ENCODE results near the gene AOC3. TPM values are rescaled to one million over a fixed set of nuclear protein-coding genes. Genes with fewer than 3 reads are reported as not detected.
"Not testable (repeated sequence)": the region's sequence is repeated elsewhere in the genome, so short reads cannot be mapped to it uniquely, and the experiment has no call there.

The AOC3 gene
- total and polyA plus RNA-seq, 3 experiments from 2014 or later: 1.0 to 1.3 TPM; not detected in 1

DNA sequence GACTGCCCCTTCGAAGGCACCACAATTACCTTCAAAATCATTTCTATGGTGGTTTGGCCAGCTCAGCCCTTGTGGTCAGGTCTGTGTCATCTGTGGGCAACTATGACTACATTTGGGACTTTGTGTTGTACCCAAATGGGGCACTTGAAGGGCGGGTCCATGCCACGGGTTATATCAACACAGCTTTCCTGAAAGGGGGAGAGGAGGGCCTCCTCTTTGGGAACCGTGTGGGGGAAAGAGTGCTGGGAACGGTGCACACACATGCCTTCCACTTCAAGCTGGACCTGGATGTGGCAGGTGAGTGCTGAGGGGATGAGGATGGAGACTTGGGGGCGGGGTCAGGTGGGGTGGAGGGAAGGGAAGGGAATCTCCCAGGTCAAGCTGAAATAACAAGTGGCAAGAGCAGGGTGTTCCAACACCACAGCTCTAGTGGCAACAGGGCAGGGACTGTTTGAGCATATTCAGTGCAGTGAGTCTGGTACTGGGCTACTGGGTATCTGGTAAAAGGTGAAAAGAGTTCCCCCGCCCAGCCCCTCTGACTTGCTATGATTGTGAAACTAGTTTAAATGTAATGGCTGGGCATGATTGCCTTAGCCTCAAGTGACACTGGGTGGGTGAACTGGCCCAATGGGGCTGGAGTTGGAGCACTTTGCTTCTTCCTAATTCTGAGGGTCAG, 4.9 kb upstream of the AOC3 start:
- CTCF ChIA-PET: no interaction called here
- no peaks in the 10 kb centered on the region for H3K27me3 ChIP-seq (ENCODE audit: insufficient read depth, low read length, poor library complexity, severe bottlenecking)
- no peak overlapping the region for H3K4me3 ChIP-seq (ENCODE audit: low read length)

DNA sequence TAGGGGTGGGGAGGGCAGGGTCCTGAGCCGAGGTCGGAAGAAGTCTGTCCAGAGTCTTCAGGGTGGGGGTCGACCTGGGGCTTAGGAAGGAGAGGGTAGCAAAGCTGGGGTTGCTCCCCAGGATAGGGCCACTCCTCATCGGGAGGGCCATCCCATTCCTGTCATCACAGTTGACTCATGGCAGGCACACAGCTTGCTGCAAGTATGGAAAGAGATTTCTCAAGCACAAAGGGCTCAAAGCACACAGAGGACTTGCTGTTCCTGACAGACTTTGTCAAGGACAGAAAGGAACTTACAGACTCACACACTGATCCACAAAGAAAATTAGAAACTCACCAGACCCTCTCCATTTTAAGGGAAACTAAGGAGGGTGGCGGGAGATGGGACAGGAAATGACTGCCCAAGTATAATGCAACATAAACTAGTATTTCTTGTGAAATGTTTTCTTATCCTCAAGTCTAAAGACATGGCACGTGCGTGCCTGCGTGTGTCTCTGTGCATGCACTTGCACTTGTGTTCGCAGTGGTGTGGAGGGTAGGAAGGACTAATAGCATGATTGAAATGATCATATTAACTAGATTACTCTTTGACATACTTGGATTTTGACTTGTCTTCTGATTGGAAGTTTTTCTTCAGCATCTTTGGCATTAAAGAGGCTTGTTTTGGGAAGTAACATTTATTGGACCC, 4.3 kb upstream of the AOC3 start:
- Mint-ChIP-seq H3K9me3 (no peaks in the 10 kb centered on the region), H3K27ac (peak overlapping the region in 3 of 8 donors; percentile 29 to 64 (median 54)), H3K27me3 (peaks cover 0 to 2% of the 10 kb centered on the region in 2 donors), H3K4me1 (peaks cover 0 to 8% (median 6%) of the 10 kb centered on the region in 3 donors), H3K36me3 (peaks cover 0 to 46% (median 16%) of the 10 kb centered on the region in 3 donors), H3K4me3 (peak overlapping the region in 1 of 7 donors; percentile 40)
- H3K36me3 ChIP-seq (ENCODE audit: insufficient read depth, low read length): peaks cover 23% of the 10 kb centered on the region
- ChIA-PET CTCF (no interaction called here), POLR2A (no interaction called here)
- no peaks in the 10 kb centered on the region for H3K9me3 ChIP-seq (ENCODE audit: low read length)
- H3K27ac ChIP-seq (ENCODE audit: low read depth, low read length): no peak overlapping the region
- no peaks in the 10 kb centered on the region for H3K4me1 ChIP-seq (ENCODE audit: insufficient read depth, low read length)
- no peak overlapping the region for H3K4me3 ChIP-seq (ENCODE audit: low read length)
- no peaks in the 10 kb centered on the region for H3K27me3 ChIP-seq (ENCODE audit: insufficient read depth, low read length, poor library complexity, severe bottlenecking)
- no peak for DNase-seq

More for the DNA sequence above, 4.9 kb upstream of the AOC3 start:
- Histone ChIP-seq H3K4me1 (ENCODE audit: insufficient read depth, low read length) (no peaks in the 10 kb centered on the region), H3K36me3 (ENCODE audit: insufficient read depth, low read length) (peaks cover 29% of the 10 kb centered on the region), H3K9me3 (ENCODE audit: low read length) (no peaks in the 10 kb centered on the region), H3K27ac (ENCODE audit: low read depth, low read length) (no peak overlapping the region)
- Mint-ChIP-seq H3K36me3 (peaks cover 0 to 52% (median 17%) of the 10 kb centered on the region in 3 donors), H3K4me1 (peaks cover 0 to 8% (median 6%) of the 10 kb centered on the region in 3 donors), H3K27ac (peak overlapping the region in 4 of 8 donors; percentile 26 to 86 (median 74)), H3K4me3 (no peak overlapping the region), H3K27me3 (peaks cover 0 to 2% of the 10 kb centered on the region in 2 donors), H3K9me3 (no peaks in the 10 kb centered on the region)
- POLR2A ChIA-PET: no interaction called here
- DNase-seq: no peak

DNA sequence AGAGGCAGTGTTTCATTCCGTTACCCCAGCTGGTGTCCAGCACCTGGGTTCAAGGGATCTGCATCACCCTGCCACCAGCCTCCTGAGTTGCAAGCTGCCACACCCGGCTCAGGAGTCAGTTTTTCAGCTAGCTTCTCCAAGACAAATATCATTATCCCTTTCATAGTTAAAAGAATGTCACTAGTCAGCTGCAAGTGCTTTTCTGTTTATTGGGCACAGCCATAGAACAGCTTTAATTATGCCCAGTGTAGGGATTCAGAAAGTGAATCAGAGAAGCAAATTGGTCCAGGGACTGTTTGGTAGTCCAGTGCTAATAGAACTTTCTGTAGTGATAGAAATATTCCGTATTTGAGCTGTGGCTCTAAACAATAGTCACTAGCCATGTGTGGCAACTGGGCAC, 2.9 kb upstream of the AOC3 start:
- peaks cover 0 to 32% (median 6%) of the 10 kb centered on the region in 3 donors for H3K36me3 Mint-ChIP-seq
- no peaks in the 10 kb centered on the region for H3K27me3 ChIP-seq (ENCODE audit: insufficient read depth, low read length, poor library complexity, severe bottlenecking)
- no peaks in the 10 kb centered on the region for H3K9me3 ChIP-seq (ENCODE audit: low read length)
- H3K27ac ChIP-seq (ENCODE audit: low read depth, low read length): no peak overlapping the region
- POLR2A ChIA-PET: interaction anchor here (0.7 kb wide), 1 partner anchor 1445 kb away, joined by 19 read pairs; no protein-coding TSS in a partner anchor
- no peaks in the 10 kb centered on the region for H3K9me3 Mint-ChIP-seq
- no peak overlapping the region for H3K27ac Mint-ChIP-seq
- peaks cover 3% of the 10 kb centered on the region in 2 donors for H3K27me3 Mint-ChIP-seq
- no peak for DNase-seq
- H3K4me3 Mint-ChIP-seq: no peak overlapping the region
- no peak overlapping the region for H3K4me3 ChIP-seq (ENCODE audit: low read length)
- H3K4me1 Mint-ChIP-seq: peaks cover 0 to 8% (median 6%) of the 10 kb centered on the region in 3 donors
- H3K4me1 ChIP-seq (ENCODE audit: insufficient read depth, low read length): no peaks in the 10 kb centered on the region
- CTCF ChIA-PET: interaction anchor here (1.4 to 1.8 kb wide), 2 partner anchors 9 to 13 kb away, joined by 3 to 4 read pairs; no protein-coding TSS in a partner anchor
- peaks cover 16% of the 10 kb centered on the region for H3K36me3 ChIP-seq (ENCODE audit: insufficient read depth, low read length)

DNA sequence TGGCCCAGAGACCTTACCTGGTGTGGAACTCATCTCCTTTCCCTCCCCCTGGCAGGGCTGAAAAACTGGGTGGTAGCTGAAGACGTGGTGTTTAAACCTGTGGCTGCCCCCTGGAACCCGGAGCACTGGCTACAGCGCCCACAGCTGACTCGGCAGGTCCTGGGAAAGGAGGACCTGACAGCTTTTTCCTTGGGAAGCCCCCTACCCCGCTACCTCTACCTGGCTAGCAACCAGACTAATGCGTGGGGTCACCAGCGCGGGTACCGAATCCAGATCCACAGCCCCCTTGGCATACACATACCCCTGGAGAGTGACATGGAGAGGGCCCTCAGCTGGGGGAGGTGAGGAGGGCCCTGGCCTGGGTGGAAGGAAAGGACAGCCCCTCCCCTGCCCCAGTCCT, 2.0 kb upstream of the AOC3 start:
- peaks cover 0 to 23% (median 0%) of the 10 kb centered on the region in 3 donors for H3K36me3 Mint-ChIP-seq
- no peaks in the 10 kb centered on the region for H3K9me3 Mint-ChIP-seq
- H3K36me3 ChIP-seq (ENCODE audit: insufficient read depth, low read length): peaks cover 13% of the 10 kb centered on the region
- no peaks in the 10 kb centered on the region for H3K4me1 ChIP-seq (ENCODE audit: insufficient read depth, low read length)
- H3K27ac ChIP-seq (ENCODE audit: low read depth, low read length): no peak overlapping the region
- POLR2A ChIA-PET: no interaction called here
- peaks cover 0 to 8% (median 6%) of the 10 kb centered on the region in 3 donors for H3K4me1 Mint-ChIP-seq
- H3K27me3 Mint-ChIP-seq: peaks cover 5 to 12% of the 10 kb centered on the region in 2 donors
- no peak overlapping the region for H3K27ac Mint-ChIP-seq
- no peaks in the 10 kb centered on the region for H3K9me3 ChIP-seq (ENCODE audit: low read length)
- no peaks in the 10 kb centered on the region for H3K27me3 ChIP-seq (ENCODE audit: insufficient read depth, low read length, poor library complexity, severe bottlenecking)
- H3K4me3 Mint-ChIP-seq: no peak overlapping the region
- CTCF ChIA-PET: interaction anchor here (1.8 kb wide), 1 partner anchor 10 kb away, joined by 4 read pairs; no protein-coding TSS in a partner anchor
- H3K4me3 ChIP-seq (ENCODE audit: low read length): no peak overlapping the region
- no peak for DNase-seq

- peaks cover 6 to 13% of the 10 kb centered on the region in 2 donors for H3K27me3 Mint-ChIP-seq
- POLR2A ChIA-PET: no interaction called here
- CTCF ChIA-PET: interaction anchor here (1.8 kb wide), 1 partner anchor 11 kb away, joined by 4 read pairs; no protein-coding TSS in a partner anchor
- DNase-seq: no peak
- no peak overlapping the region for H3K4me3 ChIP-seq (ENCODE audit: low read length)
- H3K27ac Mint-ChIP-seq: peak overlapping the region in 1 of 8 donors; percentile 19
- H3K36me3 Mint-ChIP-seq: peaks cover 0 to 17% (median 0%) of the 10 kb centered on the region in 3 donors
- peaks cover 7% of the 10 kb centered on the region for H3K36me3 ChIP-seq (ENCODE audit: insufficient read depth, low read length)
- no peaks in the 10 kb centered on the region for H3K27me3 ChIP-seq (ENCODE audit: insufficient read depth, low read length, poor library complexity, severe bottlenecking)
- H3K27ac ChIP-seq (ENCODE audit: low read depth, low read length): no peak overlapping the region
- H3K4me3 Mint-ChIP-seq: no peak overlapping the region
- H3K4me1 Mint-ChIP-seq: peaks cover 0 to 8% (median 6%) of the 10 kb centered on the region in 3 donors
- no peaks in the 10 kb centered on the region for H3K9me3 Mint-ChIP-seq
- no peaks in the 10 kb centered on the region for H3K4me1 ChIP-seq (ENCODE audit: insufficient read depth, low read length)
- H3K9me3 ChIP-seq (ENCODE audit: low read length): no peaks in the 10 kb centered on the region
Measured at GRCh38 chr17:42849451-42850181, 1.4 kb upstream of the AOC3 start.

DNA sequence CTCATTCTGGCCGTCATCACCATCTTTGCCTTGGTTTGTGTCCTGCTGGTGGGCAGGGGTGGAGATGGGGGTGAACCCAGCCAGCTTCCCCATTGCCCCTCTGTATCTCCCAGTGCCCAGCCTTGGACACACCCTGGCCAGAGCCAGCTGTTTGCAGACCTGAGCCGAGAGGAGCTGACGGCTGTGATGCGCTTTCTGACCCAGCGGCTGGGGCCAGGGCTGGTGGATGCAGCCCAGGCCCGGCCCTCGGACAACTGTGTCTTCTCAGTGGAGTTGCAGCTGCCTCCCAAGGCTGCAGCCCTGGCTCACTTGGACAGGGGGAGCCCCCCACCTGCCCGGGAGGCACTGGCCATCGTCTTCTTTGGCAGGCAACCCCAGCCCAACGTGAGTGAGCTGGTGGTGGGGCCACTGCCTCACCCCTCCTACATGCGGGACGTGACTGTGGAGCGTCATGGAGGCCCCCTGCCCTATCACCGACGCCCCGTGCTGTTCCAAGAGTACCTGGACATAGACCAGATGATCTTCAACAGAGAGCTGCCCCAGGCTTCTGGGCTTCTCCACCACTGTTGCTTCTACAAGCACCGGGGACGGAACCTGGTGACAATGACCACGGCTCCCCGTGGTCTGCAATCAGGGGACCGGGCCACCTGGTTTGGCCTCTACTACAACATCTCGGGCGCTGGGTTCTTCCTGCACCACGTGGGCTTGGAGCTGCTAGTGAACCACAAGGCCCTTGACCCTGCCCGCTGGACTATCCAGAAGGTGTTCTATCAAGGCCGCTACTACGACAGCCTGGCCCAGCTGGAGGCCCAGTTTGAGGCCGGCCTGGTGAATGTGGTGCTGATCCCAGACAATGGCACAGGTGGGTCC, 607 bp downstream of the AOC3 start:
- H3K9me3 ChIP-seq (ENCODE audit: low read length); H3K27ac ChIP-seq (ENCODE audit: low read depth, low read length); H3K4me1 ChIP-seq (ENCODE audit: insufficient read depth, low read length); H3K27me3 ChIP-seq (ENCODE audit: insufficient read depth, low read length, poor library complexity, severe bottlenecking); H3K9me3 Mint-ChIP-seq; H3K4me3 Mint-ChIP-seq; H3K4me1 Mint-ChIP-seq; DNase-seq; H3K27ac Mint-ChIP-seq; H3K36me3 ChIP-seq (ENCODE audit: insufficient read depth, low read length); H3K36me3 Mint-ChIP-seq; CTCF ChIA-PET; H3K4me3 ChIP-seq (ENCODE audit: low read length): not testable (repeated sequence)
- POLR2A ChIA-PET: interaction anchor here (0.6 kb wide), 1 partner anchor 26 kb away, joined by 3 read pairs; no protein-coding TSS in a partner anchor
- peaks cover 7 to 13% of the 10 kb centered on the region in 2 donors for H3K27me3 Mint-ChIP-seq

DNA sequence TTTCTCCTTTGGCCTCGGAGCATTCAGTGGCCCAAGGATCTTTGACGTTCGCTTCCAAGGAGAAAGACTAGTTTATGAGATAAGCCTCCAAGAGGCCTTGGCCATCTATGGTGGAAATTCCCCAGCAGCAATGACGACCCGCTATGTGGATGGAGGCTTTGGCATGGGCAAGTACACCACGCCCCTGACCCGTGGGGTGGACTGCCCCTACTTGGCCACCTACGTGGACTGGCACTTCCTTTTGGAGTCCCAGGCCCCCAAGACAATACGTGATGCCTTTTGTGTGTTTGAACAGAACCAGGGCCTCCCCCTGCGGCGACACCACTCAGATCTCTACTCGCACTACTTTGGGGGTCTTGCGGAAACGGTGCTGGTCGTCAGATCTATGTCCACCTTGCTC, 1.4 kb downstream of the AOC3 start:
- Histone ChIP-seq H3K27ac (ENCODE audit: low read depth, low read length) (no peak overlapping the region), H3K4me1 (ENCODE audit: insufficient read depth, low read length) (no peaks in the 10 kb centered on the region), H3K36me3 (ENCODE audit: insufficient read depth, low read length) (no peaks in the 10 kb centered on the region), H3K4me3 (ENCODE audit: low read length) (no peak overlapping the region), H3K27me3 (ENCODE audit: insufficient read depth, low read length, poor library complexity, severe bottlenecking) (no peaks in the 10 kb centered on the region), H3K9me3 (ENCODE audit: low read length) (no peaks in the 10 kb centered on the region)
- Mint-ChIP-seq H3K4me1 (no peaks in the 10 kb centered on the region), H3K27ac (no peak overlapping the region), H3K27me3 (peaks cover 7 to 19% of the 10 kb centered on the region in 2 donors), H3K36me3 (no peaks in the 10 kb centered on the region), H3K9me3 (no peaks in the 10 kb centered on the region), H3K4me3 (no peak overlapping the region)
- CTCF ChIA-PET: no interaction called here
- POLR2A ChIA-PET: no interaction called here
- DNase-seq: no peak

All from CD8-positive, alpha-beta memory T cell (primary cell).